ENCODE results near the gene RPS27L.
A peak's percentile ranks its signal among the peaks of the same experiment; 100 is the strongest.

RPS27L gene

GRCh38 chr15:63188247-63188925, 31.1 kb upstream of the RPS27L start:
- DNase-seq (ENCODE audit: low spot score), result no peak

- DNase-seq (ENCODE audit: low spot score), result no peak
These were observed 30.4 kb upstream of the RPS27L start for GRCh38 chr15:63187589-63188226.

- DNase-seq (ENCODE audit: low spot score), result no peak
These were observed 28.8 kb upstream of the RPS27L start for GRCh38 chr15:63186065-63186464.

- DNase-seq (ENCODE audit: low spot score), result no peak
These were observed 27.9 kb upstream of the RPS27L start for GRCh38 chr15:63185206-63185605.

- DNase-seq (ENCODE audit: low spot score), result no peak
These were observed 24.4 kb upstream of the RPS27L start for GRCh38 chr15:63181648-63182047.

GRCh38 chr15:63180746-63181145, 23.5 kb upstream of the RPS27L start:
- no peak for DNase-seq (ENCODE audit: low spot score)

GRCh38 chr15:63178034-63178433, 20.8 kb upstream of the RPS27L start:
- DNase-seq (ENCODE audit: low spot score), result no peak

GRCh38 chr15:63176302-63176701, 19.0 kb upstream of the RPS27L start:
- DNase-seq (ENCODE audit: low spot score), result no peak

GRCh38 chr15:63172851-63173451, 15.7 kb upstream of the RPS27L start:
- DNase-seq (ENCODE audit: low spot score), result no peak

- DNase-seq (ENCODE audit: low spot score), result no peak
These were observed 15.1 kb upstream of the RPS27L start for GRCh38 chr15:63172376-63172775.

GRCh38 chr15:63169788-63170187, 12.5 kb upstream of the RPS27L start:
- no peak for DNase-seq (ENCODE audit: low spot score)

GRCh38 chr15:63166219-63166618, 8.9 kb upstream of the RPS27L start:
- no peak for DNase-seq (ENCODE audit: low spot score)

- DNase-seq (ENCODE audit: low spot score), result no peak
These were observed 8.0 kb upstream of the RPS27L start for GRCh38 chr15:63165166-63165859.

GRCh38 chr15:63163217-63163616, 5.9 kb upstream of the RPS27L start:
- no peak for DNase-seq (ENCODE audit: low spot score)

- DNase-seq (ENCODE audit: low spot score), result no peak
These were observed 3.4 kb upstream of the RPS27L start for GRCh38 chr15:63160638-63161037.

- peak; percentile 75 for DNase-seq (ENCODE audit: low spot score)
These were observed 684 bp upstream of the RPS27L start for GRCh38 chr15:63157891-63158431.

GRCh38 chr15:63156755-63157117, 541 bp downstream of the RPS27L start:
- DNase-seq (ENCODE audit: low spot score), result no peak

- no peak for DNase-seq (ENCODE audit: low spot score)
These were observed 1.1 kb downstream of the RPS27L start for GRCh38 chr15:63156086-63156710.

- DNase-seq (ENCODE audit: low spot score), result no peak
These were observed 1.8 kb downstream of the RPS27L start for GRCh38 chr15:63155486-63155885.

- DNase-seq (ENCODE audit: low spot score), result no peak
These were observed 5.6 kb downstream of the RPS27L start for GRCh38 chr15:63151665-63152064.

- no peak for DNase-seq (ENCODE audit: low spot score)
These were observed 10.6 kb downstream of the RPS27L start for GRCh38 chr15:63146684-63147083.

GRCh38 chr15:63145426-63145825, 11.9 kb downstream of the RPS27L start:
- no peak for DNase-seq (ENCODE audit: low spot score)

All from kidney capillary endothelial cell (primary cell).